HG03108 (cell line): Measurements from ENCODE around the gene CCN5.

Experiments
- ATAC-seq: cut with Tn5 transposase; IDR thresholded peaks from one replicate; pipeline ENCODE4 v1.9.1; 2021; ENCODE audit warnings: moderate library complexity; ENCODE audit not compliant: unreplicated experiment

CCN5 gene

DNA sequence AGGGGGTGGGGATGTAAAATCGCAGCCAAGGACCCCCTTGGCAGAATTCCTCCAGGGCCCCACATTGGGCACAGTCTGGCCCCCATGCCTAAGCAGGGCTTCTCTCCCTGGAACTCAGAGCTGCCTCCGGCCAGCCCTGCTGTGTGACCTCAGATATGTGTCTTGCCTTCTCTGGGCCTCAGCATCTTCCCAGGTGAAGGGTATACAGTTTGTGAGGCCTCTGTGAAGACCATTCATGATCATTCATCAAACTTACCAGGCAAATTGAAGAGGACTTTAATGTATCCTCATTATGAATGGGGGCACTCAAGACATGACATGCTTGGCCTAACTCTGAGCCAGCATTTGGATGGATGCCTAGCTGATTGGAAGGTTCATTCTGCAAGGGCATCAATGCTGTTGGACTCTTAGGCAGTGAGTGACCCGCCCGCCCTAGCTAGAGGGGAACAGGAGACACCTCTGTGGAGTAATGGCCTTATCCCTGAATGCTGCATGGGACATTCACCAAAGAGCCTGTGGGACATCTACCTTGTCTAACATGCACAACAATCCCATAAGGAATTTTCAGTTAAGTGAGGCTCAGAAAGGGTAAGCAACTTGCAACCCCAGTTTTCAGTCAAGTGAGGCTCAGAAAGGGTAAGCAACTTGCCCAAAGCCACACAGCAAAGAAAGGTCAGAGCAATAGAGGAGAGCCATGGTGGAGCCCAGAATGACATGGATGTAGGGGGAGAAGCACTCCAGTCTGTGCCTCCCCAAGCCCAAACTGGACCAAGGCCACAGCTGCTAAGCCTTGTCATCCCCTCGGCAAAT, 535 bp downstream of the CCN5 start:
- no peak for ATAC-seq

GRCh38 chr20:44716309-44717106, 1.3 kb downstream of the CCN5 start:
- no peak for ATAC-seq

DNA sequence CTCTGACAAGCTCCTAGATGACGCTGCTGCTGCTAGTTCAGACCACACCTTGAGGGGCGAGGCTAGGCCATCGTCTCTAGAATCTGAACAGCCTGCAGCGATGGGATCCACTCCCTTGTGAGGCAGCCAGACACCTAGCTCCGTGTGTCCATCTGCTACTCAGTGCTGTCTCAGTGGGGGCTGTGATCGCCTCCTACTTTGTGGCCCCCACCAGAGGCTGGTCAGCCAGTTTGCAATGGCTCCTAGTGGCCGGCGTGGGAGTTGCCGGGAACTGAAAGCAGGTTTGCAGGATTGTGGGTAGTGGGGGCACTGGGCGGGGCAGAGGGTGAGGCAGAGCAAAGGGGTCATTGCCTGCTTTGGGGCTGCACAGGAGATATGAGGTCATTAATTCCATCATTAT, 2.8 kb downstream of the CCN5 start:
- ATAC-seq, result no peak

- no peak for ATAC-seq
Measured at GRCh38 chr20:44719841-44720240, 4.7 kb downstream of the CCN5 start.

DNA sequence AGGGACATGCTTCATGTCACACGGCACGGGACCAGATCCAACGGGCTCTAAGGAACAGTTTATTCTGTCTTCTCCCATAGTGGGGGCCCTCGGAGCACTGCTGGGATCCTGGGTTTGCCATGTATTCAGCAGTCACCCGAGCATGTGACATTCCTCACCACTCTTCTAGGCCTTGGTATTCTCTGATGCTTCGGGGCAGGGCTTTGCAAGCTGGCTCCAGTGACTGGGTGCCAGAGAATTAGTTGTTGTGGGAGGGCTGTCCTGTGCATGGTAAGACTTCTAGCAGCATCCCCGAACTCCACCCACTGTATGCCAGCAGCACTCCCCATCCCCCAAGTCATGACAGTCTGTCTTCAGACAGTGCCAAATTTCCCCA, 5.4 kb downstream of the CCN5 start:
- ATAC-seq, result no peak

DNA sequence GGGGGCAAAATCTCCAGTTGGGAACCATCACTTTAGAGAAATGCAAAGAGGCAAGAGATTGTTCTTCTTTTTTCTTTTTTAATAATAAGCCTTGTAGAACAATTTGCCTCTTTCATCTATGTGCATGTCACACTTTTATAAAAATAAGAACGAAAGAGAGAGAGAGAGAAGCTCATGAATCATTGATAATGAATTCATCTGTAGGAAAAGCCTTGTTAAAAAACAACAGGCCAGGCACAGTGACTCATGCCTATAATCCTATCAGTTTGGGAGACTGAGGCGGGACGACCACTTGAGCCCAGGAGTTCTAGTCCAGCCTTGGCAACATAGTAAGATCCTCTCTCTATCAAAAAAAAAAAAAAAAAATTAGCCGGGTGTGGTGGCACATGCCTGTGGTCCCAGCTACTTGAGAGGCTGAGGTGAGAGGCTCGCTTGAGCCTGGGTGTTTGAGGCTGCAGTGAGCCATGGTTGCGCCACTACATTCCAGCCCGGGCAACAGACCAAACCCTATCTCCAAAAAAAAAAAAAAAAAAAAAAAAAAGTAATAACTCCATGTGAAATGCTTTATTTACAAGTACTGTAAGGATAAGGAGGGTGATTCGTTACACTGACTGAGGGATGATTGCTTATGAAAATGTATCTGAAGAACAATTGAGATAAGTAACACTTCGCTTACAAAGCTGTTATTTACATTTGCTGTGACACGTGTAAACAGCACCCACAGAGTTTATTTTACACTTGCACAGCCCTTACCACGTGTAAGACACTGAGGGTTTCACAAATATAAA, 6.0 kb downstream of the CCN5 start:
- no peak for ATAC-seq

DNA sequence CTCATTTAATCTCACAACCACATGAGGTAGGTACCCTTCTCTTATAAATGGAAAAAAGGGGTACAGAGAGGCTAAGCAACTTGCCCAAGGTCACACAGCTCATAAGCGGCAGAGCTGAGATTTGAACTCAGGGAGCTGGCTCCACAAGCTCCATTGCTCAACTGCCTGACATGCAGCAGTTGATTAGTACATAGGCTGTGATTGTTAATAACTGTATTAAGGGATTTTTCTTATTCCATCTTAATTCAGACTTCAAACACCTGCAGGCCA, 6.6 kb downstream of the CCN5 start:
- no peak for ATAC-seq

DNA sequence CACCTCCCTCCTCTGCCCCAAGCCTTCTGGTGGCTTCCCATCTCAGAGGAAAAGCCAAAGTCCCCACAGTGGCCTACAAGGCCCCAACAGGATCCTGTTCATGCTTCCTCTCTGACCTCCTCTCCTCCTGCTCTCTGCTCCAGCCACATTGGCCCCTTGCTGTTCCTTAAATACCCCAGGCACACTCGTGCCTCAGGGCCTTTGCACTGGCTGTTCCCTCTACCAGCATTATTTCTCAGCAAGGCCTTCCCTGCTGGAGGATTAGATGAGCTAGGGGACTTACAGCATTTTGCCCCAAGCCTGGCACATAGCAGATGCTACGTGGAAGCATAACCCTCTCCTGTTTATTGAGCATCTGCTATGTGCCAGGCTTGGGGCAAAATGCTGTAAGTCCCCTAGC, 7.8 kb downstream of the CCN5 start:
- no peak for ATAC-seq

DNA sequence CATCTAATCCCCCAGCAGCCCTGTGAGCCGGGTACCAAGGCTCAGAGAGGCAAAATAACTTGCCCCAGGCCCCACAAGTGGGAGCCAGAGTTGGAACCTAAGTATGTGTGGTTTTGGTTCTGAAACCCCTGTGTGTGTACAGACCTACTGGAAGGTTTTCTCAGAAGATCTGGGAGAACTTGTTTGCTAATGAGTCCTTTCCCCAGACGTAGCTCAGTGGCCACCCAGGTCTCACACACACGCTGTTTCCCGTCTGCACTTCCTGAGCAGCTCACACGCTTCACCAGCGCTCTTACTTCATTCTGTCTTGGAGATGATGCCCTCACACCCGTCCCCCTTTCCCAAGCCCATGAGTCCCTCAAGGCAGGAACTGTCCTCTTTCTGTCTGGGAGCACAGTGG, 8.2 kb downstream of the CCN5 start:
- ATAC-seq, result no peak

DNA sequence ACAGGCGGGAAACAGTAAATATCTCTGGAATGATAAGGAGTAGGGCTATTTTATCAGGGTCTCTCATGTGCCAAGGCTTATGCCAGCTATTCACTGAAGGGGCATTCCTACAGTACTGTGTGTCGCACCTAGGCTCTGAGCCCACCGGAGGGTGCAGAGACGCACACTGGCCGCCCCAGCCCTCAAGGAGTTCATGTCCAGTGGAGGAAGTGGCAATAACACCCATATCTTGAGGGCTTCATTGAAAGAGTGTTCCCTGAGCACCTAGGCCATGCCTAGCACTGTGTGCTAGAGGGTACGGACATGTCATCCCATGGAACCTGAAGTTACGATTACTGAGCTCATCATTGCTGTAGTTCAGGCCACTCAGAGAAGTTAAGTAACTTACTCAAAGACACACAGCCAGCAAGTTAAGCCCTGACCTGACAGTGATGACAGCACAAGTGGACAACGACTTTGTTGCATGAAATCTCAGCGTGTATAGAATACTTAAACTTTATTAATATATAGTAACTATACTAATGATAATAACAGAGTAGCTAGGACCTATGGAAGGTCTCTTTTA, 8.7 kb downstream of the CCN5 start:
- ATAC-seq, result no peak

DNA sequence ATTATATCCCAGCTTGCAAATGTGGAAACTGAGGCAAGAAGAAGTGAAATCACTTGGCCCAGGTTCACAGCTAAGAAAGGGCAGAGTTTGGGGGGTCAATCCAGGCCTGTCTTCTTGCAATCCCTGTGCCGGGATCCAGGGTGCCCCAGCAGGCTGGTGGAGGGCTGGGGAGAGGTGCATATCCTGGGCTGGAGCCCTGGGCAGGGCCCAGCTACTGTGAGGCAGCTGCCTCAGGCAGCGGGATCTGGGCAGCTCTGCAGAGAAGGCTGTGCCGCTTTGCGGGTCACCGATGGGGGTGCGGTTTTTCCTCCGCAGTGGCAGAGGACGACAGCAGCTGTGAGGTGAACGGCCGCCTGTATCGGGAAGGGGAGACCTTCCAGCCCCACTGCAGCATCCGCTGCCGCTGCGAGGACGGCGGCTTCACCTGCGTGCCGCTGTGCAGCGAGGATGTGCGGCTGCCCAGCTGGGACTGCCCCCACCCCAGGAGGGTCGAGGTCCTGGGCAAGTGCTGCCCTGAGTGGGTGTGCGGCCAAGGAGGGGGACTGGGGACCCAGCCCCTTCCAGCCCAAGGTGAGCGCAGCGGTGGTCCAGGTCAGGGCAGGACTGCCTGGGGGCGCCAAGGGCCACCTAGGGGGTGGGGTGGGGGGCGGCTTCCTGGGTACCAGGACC, 9.4 kb downstream of the CCN5 start:
- no peak for ATAC-seq

GRCh38 chr20:44725837-44726236, 10.7 kb downstream of the CCN5 start:
- no peak for ATAC-seq

DNA sequence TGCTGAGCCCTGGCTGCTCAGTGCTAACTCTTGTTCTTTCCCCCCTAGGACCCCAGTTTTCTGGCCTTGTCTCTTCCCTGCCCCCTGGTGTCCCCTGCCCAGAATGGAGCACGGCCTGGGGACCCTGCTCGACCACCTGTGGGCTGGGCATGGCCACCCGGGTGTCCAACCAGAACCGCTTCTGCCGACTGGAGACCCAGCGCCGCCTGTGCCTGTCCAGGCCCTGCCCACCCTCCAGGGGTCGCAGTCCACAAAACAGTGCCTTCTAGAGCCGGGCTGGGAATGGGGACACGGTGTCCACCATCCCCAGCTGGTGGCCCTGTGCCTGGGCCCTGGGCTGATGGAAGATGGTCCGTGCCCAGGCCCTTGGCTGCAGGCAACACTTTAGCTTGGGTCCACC, 11.9 kb downstream of the CCN5 start:
- no peak for ATAC-seq

DNA sequence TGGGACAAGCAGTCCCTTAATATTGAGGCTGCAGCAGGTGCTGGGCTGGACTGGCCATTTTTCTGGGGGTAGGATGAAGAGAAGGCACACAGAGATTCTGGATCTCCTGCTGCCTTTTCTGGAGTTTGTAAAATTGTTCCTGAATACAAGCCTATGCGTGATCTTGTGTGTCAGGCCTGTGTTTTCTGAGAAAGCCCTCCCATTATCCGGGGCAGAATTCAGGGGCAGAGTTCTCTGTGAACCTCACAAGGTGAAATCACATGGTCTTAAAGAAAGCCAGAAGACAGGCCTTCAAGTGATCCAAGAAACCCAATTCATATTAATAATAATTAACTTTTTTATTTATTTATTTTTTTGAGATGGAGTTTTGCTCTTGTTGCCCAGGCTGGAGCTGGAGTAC, 12.5 kb downstream of the CCN5 start:
- no peak for ATAC-seq

- ATAC-seq, result no peak
Measured at GRCh38 chr20:44728801-44729443, 13.8 kb downstream of the CCN5 start.

DNA sequence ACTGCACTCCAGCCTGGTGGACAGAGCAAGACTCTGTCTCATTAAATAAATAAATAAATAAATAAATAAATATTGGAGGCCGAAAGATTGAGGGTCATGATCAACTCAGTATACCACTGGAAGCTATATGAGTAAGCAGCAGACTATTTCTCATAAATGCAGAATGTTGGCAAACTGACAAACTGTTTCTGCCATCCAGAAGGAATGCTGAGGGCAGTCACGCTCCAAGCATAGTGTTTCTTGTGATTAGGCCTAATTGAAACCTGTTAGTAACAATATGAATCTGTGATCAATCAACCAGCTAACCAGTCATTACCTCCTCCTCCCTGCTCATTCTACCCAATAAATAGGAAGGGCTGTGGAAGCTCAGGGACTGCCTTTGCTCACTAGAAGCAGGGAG, 15.3 kb downstream of the CCN5 start:
- ATAC-seq, result no peak

GRCh38 chr20:44731657-44732056, 16.5 kb downstream of the CCN5 start:
- no peak for ATAC-seq

GRCh38 chr20:44732327-44732726, 17.2 kb downstream of the CCN5 start:
- ATAC-seq, result no peak

GRCh38 chr20:44733341-44734069, 18.3 kb downstream of the CCN5 start:
- ATAC-seq, result peak; percentile 74

GRCh38 chr20:44734938-44735337, 19.8 kb downstream of the CCN5 start:
- no peak for ATAC-seq
